D721Med (cell line): ENCODE measurements around the gene MGMT.

Source experiments
- DNase-seq: peaks from one replicate; pipeline ENCODE4 v3.0.0; 2011; ENCODE audit warnings: low spot score; ENCODE audit not compliant: insufficient read length
- FAIRE-seq: peaks from 2 replicates; lab custom pipeline; 2011; peaks lifted over from hg19 to GRCh38; lab: Jason Lieb, UNC
- CTCF ChIP-seq: IDR thresholded peaks from 2 replicates; pipeline ENCODE4 v1.5.1; 2012; ENCODE audit warnings: mild to moderate bottlenecking, control low read depth; ENCODE audit not compliant: insufficient read depth; ENCODE audit errors: missing control alignments

Gene MGMT

GRCh38 chr10:129586898-129587443 is 119.9 kb downstream of the MGMT start:
- FAIRE-seq (no peak), DNase-seq (no peak)
- no peak for TF ChIP-seq CTCF

- no peak for DNase-seq
- no peak for FAIRE-seq
- no peak for TF ChIP-seq CTCF
Measured at GRCh38 chr10:129589546-129589945, 122.5 kb downstream of the MGMT start.

DNA sequence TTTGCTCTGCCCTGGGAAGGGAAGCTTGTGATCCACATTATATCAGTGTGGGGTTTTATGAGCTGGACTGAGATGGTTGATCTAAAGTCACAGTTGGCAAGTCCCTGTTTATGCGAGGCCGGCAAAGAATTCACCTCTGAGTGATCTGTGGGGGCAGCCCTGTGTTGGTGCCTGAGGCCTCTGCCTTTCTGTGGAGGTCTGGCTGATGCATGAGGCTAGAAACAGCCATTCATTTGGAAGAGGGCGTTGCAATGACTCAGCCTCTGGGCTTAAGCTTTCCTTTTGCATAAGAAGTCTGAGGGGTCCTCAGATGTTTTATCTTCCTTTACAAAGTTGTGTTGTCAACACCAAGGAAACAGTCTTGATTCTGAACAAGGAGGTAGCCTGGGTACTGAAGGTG is 126.9 kb downstream of the MGMT start:
- no peak for TF ChIP-seq CTCF
- DNase-seq (no peak), FAIRE-seq (no peak)

DNA sequence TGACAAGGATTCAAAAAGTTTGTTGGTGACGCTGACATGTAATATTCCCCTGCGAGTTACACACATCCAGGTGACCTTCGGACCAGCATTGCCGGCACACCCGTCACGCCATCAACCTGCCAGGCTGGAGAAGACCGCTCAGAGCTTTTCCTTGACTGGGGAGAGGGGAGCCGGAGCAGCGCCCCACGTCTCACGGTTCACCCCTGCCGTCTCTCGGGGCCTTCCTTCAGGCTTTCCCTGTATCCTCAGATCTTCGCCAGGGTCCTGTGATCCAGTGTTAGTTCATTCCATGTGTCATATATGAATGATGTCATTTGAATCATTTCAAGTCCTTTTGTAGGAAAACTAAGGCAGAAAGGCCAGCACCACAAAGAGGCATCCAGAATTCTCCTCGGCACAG is 127.8 kb downstream of the MGMT start:
- FAIRE-seq = no peak

GRCh38 chr10:129598413-129598812 is 131.4 kb downstream of the MGMT start:
- DNase-seq = no peak
- TF ChIP-seq CTCF = no peak
- no peak for FAIRE-seq

More for the DNA sequence above, 127.8 kb downstream of the MGMT start:
- no peak for TF ChIP-seq CTCF
- no peak for DNase-seq

GRCh38 chr10:129599160-129599559 is 132.1 kb downstream of the MGMT start:
- DNase-seq = no peak
- FAIRE-seq = no peak
- no peak for TF ChIP-seq CTCF

GRCh38 chr10:129601737-129602136 is 134.7 kb downstream of the MGMT start:
- no peak for TF ChIP-seq CTCF
- DNase-seq (no peak), FAIRE-seq (no peak)
